MCF 10A (cell line): Measurements from ENCODE around the gene DIAPH3. TPM values are rescaled to one million over a fixed set of nuclear protein-coding genes. Genes with fewer than 3 reads are reported as not detected.

Experiments
- BruUV-seq: library from RNA; stranded (reverse); fragments of 400-500 nt; replicated peaks from 2 replicates; lab custom pipeline; 2021; lab: Mats Ljungman, UMichigan
- CTCF ChIA-PET: fragments of 300-600 bp; sonication (Branson Sonifier 250); formaldehyde crosslinking; extraction: SDS; loops from one replicate; lab custom pipeline; 2021; ENCODE audit warnings: antibody characterized with exemption, inconsistent platforms; lab: Yijun Ruan, JAX
- POLR2A ChIA-PET: fragments of 300-600, 350-650 bp; sonication (Branson Sonifier 250); formaldehyde crosslinking; extraction: SDS; loops from one replicate; lab custom pipeline; 2020; ENCODE audit warnings: antibody characterized with exemption, inconsistent platforms; lab: Yijun Ruan, JAX
- DNase-seq: peaks from one replicate; pipeline ENCODE4 v3.0.0-alpha.2; 2018; ENCODE audit not compliant: unreplicated experiment
- H3K27ac Mint-ChIP-seq: one replicate; pipeline ENCODE4 v1.8.0; 2022; ENCODE audit warnings: mild to moderate bottlenecking, low read depth, mixed read lengths; ENCODE audit not compliant: unreplicated experiment
- H3K27me3 Mint-ChIP-seq: one replicate; pipeline ENCODE4 v1.8.0; 2022; ENCODE audit warnings: mixed read lengths; ENCODE audit not compliant: insufficient read depth, unreplicated experiment
- H3K36me3 Mint-ChIP-seq: one replicate; pipeline ENCODE4 v1.8.0; 2022; ENCODE audit warnings: mild to moderate bottlenecking, moderate library complexity, mixed read lengths; ENCODE audit not compliant: insufficient read depth, unreplicated experiment
- H3K4me1 Mint-ChIP-seq: one replicate; pipeline ENCODE4 v1.8.0; 2022; ENCODE audit warnings: mixed read lengths; ENCODE audit not compliant: insufficient read depth, unreplicated experiment
- H3K4me3 Mint-ChIP-seq: one replicate; pipeline ENCODE4 v1.8.0; 2022; ENCODE audit warnings: mild to moderate bottlenecking, moderate library complexity, mixed read lengths; ENCODE audit not compliant: unreplicated experiment
- H3K9me3 Mint-ChIP-seq: one replicate; pipeline ENCODE4 v1.8.0; 2022; ENCODE audit warnings: mixed read lengths; ENCODE audit not compliant: unreplicated experiment
- CTCF ChIP-seq: fragments of 200-600 bp; IDR thresholded peaks from one replicate; pipeline ENCODE4 v1.8.0; 2022; ENCODE audit warnings: antibody characterized with exemption, mild to moderate bottlenecking; ENCODE audit not compliant: unreplicated experiment
- intact Hi-C: fragments of 100-400 bp; cut with micrococcal nuclease; formaldehyde crosslinking; loops from 2 replicates; pipeline ENCODE4 v1.14.1; 2022
- total RNA-seq: library from RNA; stranded (reverse); gene quantifications from 2 replicates; pipeline ENCODE4 v1.2.3, GENCODE V29; 2022

Gene DIAPH3
- total RNA-seq, 1 experiment from 2014 or later: 34.7 TPM

- ChIA-PET POLR2A (no interaction called here), CTCF (no interaction called here)
- BruUV-seq: no TSS peak
- Mint-ChIP-seq H3K27ac (no peak overlapping the region), H3K4me1 (no peaks in the 10 kb centered on the region), H3K9me3 (no peaks in the 10 kb centered on the region), H3K27me3 (no peaks in the 10 kb centered on the region), H3K36me3 (no peaks in the 10 kb centered on the region), H3K4me3 (no peak overlapping the region)
- intact Hi-C loops: no loop called here
- TF ChIP-seq CTCF: no peak
- DNase-seq: no peak
These were observed 356.9 kb downstream of the DIAPH3 start for GRCh38 chr13:59806801-59807200.

- ChIA-PET POLR2A (no interaction called here), CTCF (no interaction called here)
- Mint-ChIP-seq H3K4me1 (no peaks in the 10 kb centered on the region), H3K9me3 (no peaks in the 10 kb centered on the region), H3K36me3 (no peaks in the 10 kb centered on the region), H3K4me3 (no peak overlapping the region), H3K27ac (no peak overlapping the region), H3K27me3 (no peaks in the 10 kb centered on the region)
- BruUV-seq: no TSS peak
- DNase-seq: no peak
- no peak for TF ChIP-seq CTCF
- intact Hi-C loops: no loop called here
These were observed 362.4 kb downstream of the DIAPH3 start for GRCh38 chr13:59801107-59801880.

- no peak for DNase-seq
- no peak overlapping the region for H3K4me3 Mint-ChIP-seq
- H3K27me3 Mint-ChIP-seq: no peaks in the 10 kb centered on the region
- ChIA-PET POLR2A (no interaction called here), CTCF (no interaction called here)
- intact Hi-C loops: no loop called here
- TF ChIP-seq CTCF: no peak
- H3K27ac Mint-ChIP-seq: no peak overlapping the region
- no peaks in the 10 kb centered on the region for H3K36me3 Mint-ChIP-seq
- BruUV-seq: no TSS peak
- H3K9me3 Mint-ChIP-seq: no peaks in the 10 kb centered on the region
- no peaks in the 10 kb centered on the region for H3K4me1 Mint-ChIP-seq
These were observed 370.6 kb downstream of the DIAPH3 start for GRCh38 chr13:59793107-59793506.

- BruUV-seq: no TSS peak
- intact Hi-C loops: no loop called here
- ChIA-PET POLR2A (no interaction called here), CTCF (interaction anchor here (1.0 kb wide), 1 partner anchor 111 kb away, joined by 3 read pairs; no protein-coding TSS in a partner anchor)
- Mint-ChIP-seq H3K9me3 (no peaks in the 10 kb centered on the region), H3K4me3 (no peak overlapping the region), H3K36me3 (no peaks in the 10 kb centered on the region), H3K4me1 (no peaks in the 10 kb centered on the region), H3K27ac (no peak overlapping the region), H3K27me3 (no peaks in the 10 kb centered on the region)
- DNase-seq: no peak
- no peak for TF ChIP-seq CTCF
These were observed 373.1 kb downstream of the DIAPH3 start for GRCh38 chr13:59790626-59791025.
